Prostate gland (tissue), 2 donors: Measurements from ENCODE around the gene IL15RA.

Experiments
- POLR2A ChIP-seq: fragments of 450-650 bp; IDR thresholded peaks from one replicate; pipeline ENCODE4 v1.6.1; 2016; ENCODE audit warnings: antibody characterized with exemption, mild to moderate bottlenecking
- POLR2AphosphoS5 ChIP-seq: sonication (generic); formaldehyde crosslinking; IDR thresholded peaks from one replicate; pipeline ENCODE4 v1.6.1; 2017; ENCODE audit warnings: antibody characterized with exemption
- TF ChIP-seq, protein P1 (sequence below), 4 experiments: fragments of 200-600 bp in 2 of 4; fragments of 450-650 bp in 2 of 4; sonication (generic) in 2 of 4; IDR thresholded peaks; 1 replicate in 3 of 4; 2 replicates in 1 of 4; pipeline ENCODE4 v1.5.1; 2016 to 2019; ENCODE audit warnings: antibody characterized with exemption in 4 of 4, mild to moderate bottlenecking in 2 of 4, moderate library complexity in 2 of 4

DNA sequence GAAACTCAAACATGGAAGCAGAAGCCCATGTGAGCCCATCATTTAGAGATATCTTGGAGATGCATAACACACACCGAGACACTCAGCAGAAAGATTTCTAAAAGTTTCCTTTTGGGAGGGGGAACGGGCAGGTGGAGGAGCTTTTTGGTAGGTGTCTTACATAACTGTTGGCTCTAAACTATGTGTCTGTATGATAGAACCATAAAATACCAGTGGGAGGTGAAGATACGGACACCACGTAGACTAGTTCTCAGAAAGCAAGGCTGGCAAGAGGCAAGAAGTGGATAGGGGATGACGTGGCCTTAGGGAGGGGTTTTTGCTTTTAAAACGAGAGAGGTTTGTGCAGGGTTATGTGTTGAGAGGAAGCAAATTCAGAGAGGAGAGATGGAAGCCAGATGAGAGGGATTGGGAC is 36.5 kb downstream of the IL15RA start:
- TF ChIP-seq, protein P1, sequence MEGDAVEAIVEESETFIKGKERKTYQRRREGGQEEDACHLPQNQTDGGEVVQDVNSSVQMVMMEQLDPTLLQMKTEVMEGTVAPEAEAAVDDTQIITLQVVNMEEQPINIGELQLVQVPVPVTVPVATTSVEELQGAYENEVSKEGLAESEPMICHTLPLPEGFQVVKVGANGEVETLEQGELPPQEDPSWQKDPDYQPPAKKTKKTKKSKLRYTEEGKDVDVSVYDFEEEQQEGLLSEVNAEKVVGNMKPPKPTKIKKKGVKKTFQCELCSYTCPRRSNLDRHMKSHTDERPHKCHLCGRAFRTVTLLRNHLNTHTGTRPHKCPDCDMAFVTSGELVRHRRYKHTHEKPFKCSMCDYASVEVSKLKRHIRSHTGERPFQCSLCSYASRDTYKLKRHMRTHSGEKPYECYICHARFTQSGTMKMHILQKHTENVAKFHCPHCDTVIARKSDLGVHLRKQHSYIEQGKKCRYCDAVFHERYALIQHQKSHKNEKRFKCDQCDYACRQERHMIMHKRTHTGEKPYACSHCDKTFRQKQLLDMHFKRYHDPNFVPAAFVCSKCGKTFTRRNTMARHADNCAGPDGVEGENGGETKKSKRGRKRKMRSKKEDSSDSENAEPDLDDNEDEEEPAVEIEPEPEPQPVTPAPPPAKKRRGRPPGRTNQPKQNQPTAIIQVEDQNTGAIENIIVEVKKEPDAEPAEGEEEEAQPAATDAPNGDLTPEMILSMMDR (IDR thresholded peaks at IDR 0.05), result no peak
- no peak for TF ChIP-seq POLR2AphosphoS5
- TF ChIP-seq POLR2A, result no peak
